ENCODE measurements around the gene HOXA5.

GRCh38 chr7:27174874-27175625 lies 31.6 kb upstream of the HOXA5 start:
- TF ChIP-seq CTCF (IDR thresholded peaks at IDR 0.05) (no peak), POLR2A (IDR thresholded peaks at IDR 0.05) (no peak)
